Measurements from ENCODE around the gene MAGEB1. TPM values are rescaled to one million over a fixed set of nuclear protein-coding genes. Genes with fewer than 3 reads are reported as not detected.

MAGEB1 gene
- total RNA-seq, result not detected
- not detected for total RNA-seq (2013)

GRCh38 chrX:30246769-30247489, at the start of gene MAGEB1:
Gene MAGEB1, plus strand, starts transcription at chrX:30247146. Its CDS starts 3,348 bp downstream, at chrX:30250494.
- no peak within 1 kb of the TSS for H3K27ac ChIP-seq (ENCODE audit: low read length)
- H3K9me3 ChIP-seq (ENCODE audit: control insufficient read depth, insufficient read depth, low read length), result no peaks in the 10 kb centered on the region
- no peaks in the 10 kb centered on the region for H3K36me3 ChIP-seq (ENCODE audit: control insufficient read depth, insufficient read depth, low read length)
- no peaks in the 10 kb centered on the region for H3K36me3 Mint-ChIP-seq
- peaks cover 0 to 2% of the 10 kb centered on the region in 2 donors for H3K9me3 Mint-ChIP-seq
- no peaks in the 10 kb centered on the region for H3K27me3 Mint-ChIP-seq (ENCODE audit: low read depth in 2 of 2)
- no peak for TF ChIP-seq CTCF (IDR thresholded peaks at IDR 0.05)
- no peak within 1 kb of the TSS for H3K4me3 ChIP-seq (ENCODE audit: low read length)
- ATAC-seq (no peak), DNase-seq (no peak)
- WGBS (ENCODE audit: insufficient coverage), result 93% methylated on average over 36 of the region's 38 CpGs
- H3K4me3 Mint-ChIP-seq, result no peak within 1 kb of the TSS
- no peaks in the 10 kb centered on the region for H3K4me1 ChIP-seq (ENCODE audit: control insufficient read depth, insufficient read depth, low read length)
- no peak within 1 kb of the TSS for H3K27ac Mint-ChIP-seq
- H3K4me1 Mint-ChIP-seq, result no peaks in the 10 kb centered on the region
- H3K27me3 ChIP-seq (ENCODE audit: control insufficient read depth, insufficient read depth, low read length), result no peaks in the 10 kb centered on the region
- intact Hi-C loops (cut with micrococcal nuclease), result no loop called here

DNA sequence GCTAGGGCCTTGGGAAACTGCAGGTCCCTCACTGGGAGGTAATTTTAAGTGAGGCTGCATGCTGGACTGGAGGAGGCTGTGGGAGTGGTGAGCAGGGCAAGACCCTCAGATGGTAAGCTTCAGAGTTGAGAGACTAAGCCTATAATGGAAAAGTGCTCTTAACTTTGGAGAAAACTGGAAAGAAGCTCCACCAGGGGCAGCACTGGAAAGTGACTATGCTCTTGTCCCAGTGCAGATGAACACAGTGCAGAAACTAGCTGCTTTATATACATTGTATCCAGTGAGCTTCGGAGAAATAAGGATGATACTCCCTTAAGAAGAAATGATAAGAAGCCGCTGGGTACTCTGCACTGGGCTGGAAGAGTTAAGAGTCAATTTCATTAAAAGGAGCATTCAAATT, 34.8 kb upstream of the MAGEB1 start:
- Histone ChIP-seq H3K4me1 (ENCODE audit: control insufficient read depth, insufficient read depth, low read length) (no peaks in the 10 kb centered on the region), H3K9me3 (ENCODE audit: control insufficient read depth, insufficient read depth, low read length) (no peaks in the 10 kb centered on the region), H3K27ac (ENCODE audit: low read length) (no peak overlapping the region), H3K36me3 (ENCODE audit: control insufficient read depth, insufficient read depth, low read length) (no peaks in the 10 kb centered on the region), H3K4me3 (ENCODE audit: low read length) (no peak overlapping the region), H3K27me3 (ENCODE audit: control insufficient read depth, insufficient read depth, low read length) (no peaks in the 10 kb centered on the region)
- ATAC-seq (no peak), DNase-seq (no peak)
- intact Hi-C loops (cut with micrococcal nuclease), result no loop called here
- Mint-ChIP-seq H3K9me3 (no peaks in the 10 kb centered on the region), H3K27ac (no peak overlapping the region), H3K27me3 (ENCODE audit: low read depth in 2 of 2) (no peaks in the 10 kb centered on the region), H3K4me3 (no peak overlapping the region), H3K36me3 (no peaks in the 10 kb centered on the region), H3K4me1 (no peaks in the 10 kb centered on the region)
- no peak for TF ChIP-seq CTCF (IDR thresholded peaks at IDR 0.05)
- WGBS (ENCODE audit: insufficient coverage), result 88% methylated on average over 2 of the region's 2 CpGs

- Mint-ChIP-seq H3K27me3 (ENCODE audit: low read depth in 2 of 2) (no peaks in the 10 kb centered on the region), H3K9me3 (no peaks in the 10 kb centered on the region), H3K36me3 (no peaks in the 10 kb centered on the region), H3K4me1 (no peaks in the 10 kb centered on the region), H3K27ac (no peak within 1 kb of the TSS), H3K4me3 (no peak within 1 kb of the TSS)
- Histone ChIP-seq H3K4me3 (ENCODE audit: low read length) (no peak within 1 kb of the TSS), H3K9me3 (ENCODE audit: control insufficient read depth, insufficient read depth, low read length) (no peaks in the 10 kb centered on the region), H3K36me3 (ENCODE audit: control insufficient read depth, insufficient read depth, low read length) (no peaks in the 10 kb centered on the region), H3K4me1 (ENCODE audit: control insufficient read depth, insufficient read depth, low read length) (no peaks in the 10 kb centered on the region), H3K27ac (ENCODE audit: low read length) (no peak within 1 kb of the TSS), H3K27me3 (ENCODE audit: control insufficient read depth, insufficient read depth, low read length) (no peaks in the 10 kb centered on the region)
- 94% methylated on average over 29 of the region's 29 CpGs for WGBS (ENCODE audit: insufficient coverage)
- no peak for TF ChIP-seq CTCF (IDR thresholded peaks at IDR 0.05)
- DNase-seq (no peak), ATAC-seq (no peak)
- intact Hi-C loops (cut with micrococcal nuclease), result no loop called here
These were observed 31.5 kb upstream of the MAGEB1 start, which contains the start of gene MAGEB2 for GRCh38 chrX:30215357-30215843. Gene MAGEB2, plus strand, starts transcription at chrX:30215563. Its CDS starts 3,018 bp downstream, at chrX:30218581.

DNA sequence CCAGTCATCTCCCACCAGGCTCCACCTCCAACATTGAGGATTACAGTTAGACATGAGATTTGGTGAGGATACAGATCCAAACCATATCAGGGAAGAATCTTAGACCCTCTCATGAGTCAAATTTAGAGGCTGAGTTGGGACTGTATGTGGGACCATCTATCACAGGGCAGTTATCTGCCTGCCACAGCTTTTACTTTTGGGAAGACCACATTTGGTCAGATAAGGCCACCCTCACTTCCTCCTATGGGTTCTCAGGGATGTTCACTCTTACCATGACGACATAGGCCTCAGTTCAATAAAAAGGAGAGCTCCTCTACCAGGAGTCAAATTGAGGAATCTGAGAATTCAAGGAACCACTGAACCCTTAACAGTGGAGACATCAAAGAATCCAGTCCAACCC, 29.5 kb upstream of the MAGEB1 start:
- intact Hi-C loops (cut with micrococcal nuclease), result no loop called here
- Mint-ChIP-seq H3K36me3 (no peaks in the 10 kb centered on the region), H3K9me3 (no peaks in the 10 kb centered on the region), H3K4me3 (no peak overlapping the region), H3K27ac (no peak overlapping the region), H3K27me3 (ENCODE audit: low read depth in 2 of 2) (no peaks in the 10 kb centered on the region), H3K4me1 (no peaks in the 10 kb centered on the region)
- H3K27me3 ChIP-seq (ENCODE audit: control insufficient read depth, insufficient read depth, low read length), result no peaks in the 10 kb centered on the region
- no peak for DNase-seq
- no peaks in the 10 kb centered on the region for H3K9me3 ChIP-seq (ENCODE audit: control insufficient read depth, insufficient read depth, low read length)
- 20% methylated on average over 1 of the region's 1 CpG for WGBS (ENCODE audit: insufficient coverage)
- no peak for TF ChIP-seq CTCF (IDR thresholded peaks at IDR 0.05)
- ATAC-seq, result no peak
- H3K4me3 ChIP-seq (ENCODE audit: low read length), result no peak overlapping the region
- H3K4me1 ChIP-seq (ENCODE audit: control insufficient read depth, insufficient read depth, low read length), result no peaks in the 10 kb centered on the region
- no peaks in the 10 kb centered on the region for H3K36me3 ChIP-seq (ENCODE audit: control insufficient read depth, insufficient read depth, low read length)
- no peak overlapping the region for H3K27ac ChIP-seq (ENCODE audit: low read length)

Measured in natural killer cell (primary cell).